ENCODE measurements around the gene CCND2. TPM values are rescaled to one million over a fixed set of nuclear protein-coding genes. Genes with fewer than 3 reads are reported as not detected.

Gene CCND2
- total and polyA plus RNA-seq, 2 experiments from 2014 or later, result 75.6 to 224 TPM

- TF ChIP-seq CTCF (conservative IDR thresholded peaks at IDR 0.05; ENCODE audit: low read depth in 2 of 2) (no peak), ZNF114 (CRISPR knock-in tag; IDR thresholded peaks at IDR 0.05) (no peak), REST (IDR thresholded peaks at IDR 0.05; ENCODE audit: unreplicated experiment) (no peak), ZNF462 (CRISPR knock-in tag; IDR thresholded peaks at IDR 0.05) (no peak), JUNB (IDR thresholded peaks at IDR 0.05; ENCODE audit: unreplicated experiment) (no peak), STAT1 (IDR thresholded peaks at IDR 0.05; ENCODE audit: unreplicated experiment) (no peak), POLR2AphosphoS5 (IDR thresholded peaks at IDR 0.05; ENCODE audit: low read depth) (no peak), NANOG (IDR thresholded peaks at IDR 0.05; ENCODE audit: borderline replicate concordance) (no peak), ETS1 (IDR thresholded peaks at IDR 0.05) (no peak), CREB1 (CRISPR knock-in tag; IDR thresholded peaks at IDR 0.05; ENCODE audit: low read depth) (no peak), EZH2phosphoT487 (IDR thresholded peaks at IDR 0.05; ENCODE audit: unreplicated experiment) (no peak), EZH2 (IDR thresholded peaks at IDR 0.05; ENCODE audit: low read depth, unreplicated experiment) (no peak), ZNF331 (CRISPR knock-in tag; IDR thresholded peaks at IDR 0.05; ENCODE audit: low read depth) (no peak)
- no peaks in the 10 kb centered on the region for H3K36me3 ChIP-seq (ENCODE audit: insufficient read depth)
- H3K79me2 ChIP-seq (replicated peaks; ENCODE audit: insufficient read depth), result no peaks in the 10 kb centered on the region
- H3K27ac ChIP-seq (ENCODE audit: low read depth), result no peak overlapping the region
- no peaks in the 10 kb centered on the region for H3K27me3 Mint-ChIP-seq (ENCODE audit: insufficient read depth, low read depth, poor library complexity)
- no peaks in the 10 kb centered on the region for H3K4me1 ChIP-seq (ENCODE audit: insufficient read depth)
- H3K4me3 ChIP-seq, result no peak overlapping the region
- no peak for ATAC-seq
- no peaks in the 10 kb centered on the region for H3F3A ChIP-seq (replicated peaks; ENCODE audit: low read depth)
- H3K27ac Mint-ChIP-seq, result no peak overlapping the region
- H3K4me3 Mint-ChIP-seq, result no peak overlapping the region
- H3K9me2 ChIP-seq (ENCODE audit: insufficient read depth), result no peaks in the 10 kb centered on the region
- peaks cover 4% of the 10 kb centered on the region; the same call in 2 of the 3 replicates for H3K9me3 Mint-ChIP-seq
- 0 out of 2 replicates have a peak, but pooled peaks cover 4% of the 10 kb centered on the region for H4K20me1 ChIP-seq (replicated peaks; ENCODE audit: insufficient read depth)
- no peak overlapping the region for H2AFZ ChIP-seq
- H3K27me3 ChIP-seq (ENCODE audit: insufficient read depth), result no peaks in the 10 kb centered on the region
- no peaks in the 10 kb centered on the region; the same call in 2 of the 3 replicates for H3K36me3 Mint-ChIP-seq (ENCODE audit: low read depth)
- no peak for DNase-seq (ENCODE audit: low spot score)
- no peaks in the 10 kb centered on the region for H3K4me1 Mint-ChIP-seq
- H3K4me2 ChIP-seq, result no peak overlapping the region
These were observed 14.5 kb upstream of the CCND2 start for GRCh38 chr12:4259099-4259498.
